Measurements from ENCODE around the gene PWWP3B.
"Not testable (repeated sequence)": the region's sequence is repeated elsewhere in the genome, so short reads cannot be mapped to it uniquely, and the experiment has no call there.

PWWP3B gene

GRCh38 chrX:106171293-106171820 is 3.3 kb downstream of the PWWP3B start:
- no peak overlapping the region for H3K4me3 ChIP-seq (ENCODE audit: control insufficient read depth, low read depth, low read length)
- no peak for TF ChIP-seq CTCF (conservative IDR thresholded peaks at IDR 0.05; ENCODE audit: control insufficient read depth, insufficient read depth, low read depth, low read length)
- DNase-seq (ENCODE audit: low read depth) = no peak

GRCh38 chrX:106177106-106177981 is 9.2 kb downstream of the PWWP3B start:
- TF ChIP-seq CTCF (conservative IDR thresholded peaks at IDR 0.05; ENCODE audit: control insufficient read depth, insufficient read depth, low read depth, low read length) = no peak
- peak; percentile 16 for DNase-seq (ENCODE audit: low read depth)
- H3K4me3 ChIP-seq (ENCODE audit: control insufficient read depth, low read depth, low read length) = no peak overlapping the region

- H3K4me3 ChIP-seq (ENCODE audit: control insufficient read depth, low read depth, low read length) = no peak overlapping the region
- DNase-seq (ENCODE audit: low read depth) = no peak
These were observed 9.8 kb downstream of the PWWP3B start for GRCh38 chrX:106177982-106178321.

GRCh38 chrX:106178826-106179225 is 10.7 kb downstream of the PWWP3B start:
- DNase-seq (ENCODE audit: low read depth) = no peak
- H3K4me3 ChIP-seq (ENCODE audit: control insufficient read depth, low read depth, low read length) = no peak overlapping the region
- no peak for TF ChIP-seq CTCF (conservative IDR thresholded peaks at IDR 0.05; ENCODE audit: control insufficient read depth, insufficient read depth, low read depth, low read length)

More at GRCh38 chrX:106177982-106178321, 9.8 kb downstream of the PWWP3B start:
- no peak for TF ChIP-seq CTCF (conservative IDR thresholded peaks at IDR 0.05; ENCODE audit: control insufficient read depth, insufficient read depth, low read depth, low read length)

- not testable (repeated sequence) for H3K4me3 ChIP-seq (ENCODE audit: control insufficient read depth, low read depth, low read length); DNase-seq (ENCODE audit: low read depth)
These were observed 15.6 kb downstream of the PWWP3B start for GRCh38 chrX:106183685-106184084.

GRCh38 chrX:106201502-106202178 is 33.5 kb downstream of the PWWP3B start:
- TF ChIP-seq CTCF (conservative IDR thresholded peaks at IDR 0.05; ENCODE audit: control insufficient read depth, insufficient read depth, low read depth, low read length) = no peak
- no peak for DNase-seq (ENCODE audit: low read depth)
- H3K4me3 ChIP-seq (ENCODE audit: control insufficient read depth, low read depth, low read length) = no peak overlapping the region

- no peak overlapping the region for H3K4me3 ChIP-seq (ENCODE audit: control insufficient read depth, low read depth, low read length)
- DNase-seq (ENCODE audit: low read depth) = peak; percentile 0
- TF ChIP-seq CTCF (conservative IDR thresholded peaks at IDR 0.05; ENCODE audit: control insufficient read depth, insufficient read depth, low read depth, low read length) = no peak
These were observed 35.2 kb downstream of the PWWP3B start for GRCh38 chrX:106203315-106203714.
